ENCODE results near the gene TAF15.

DNA sequence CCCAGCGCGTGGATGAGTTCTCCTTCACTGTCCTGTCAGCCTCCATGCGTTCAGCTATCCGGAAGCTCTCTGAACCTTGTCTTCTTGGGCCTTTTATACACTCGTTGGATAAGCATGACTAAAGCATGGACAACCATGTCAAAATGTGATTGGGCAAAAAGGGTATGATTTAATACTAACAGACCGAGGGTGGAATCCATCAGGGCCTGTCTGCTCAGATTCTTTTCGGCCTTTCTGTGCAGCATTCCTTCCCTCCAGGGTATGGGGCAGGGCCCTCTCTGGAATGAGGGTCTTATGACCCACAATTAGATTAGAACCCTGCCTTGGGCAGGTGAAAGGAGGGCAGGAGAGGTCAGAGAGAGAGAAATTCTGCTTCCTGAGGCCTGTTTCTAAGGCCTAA is 84.9 kb downstream of the TAF15 start:
- TF ChIP-seq, protein P1, sequence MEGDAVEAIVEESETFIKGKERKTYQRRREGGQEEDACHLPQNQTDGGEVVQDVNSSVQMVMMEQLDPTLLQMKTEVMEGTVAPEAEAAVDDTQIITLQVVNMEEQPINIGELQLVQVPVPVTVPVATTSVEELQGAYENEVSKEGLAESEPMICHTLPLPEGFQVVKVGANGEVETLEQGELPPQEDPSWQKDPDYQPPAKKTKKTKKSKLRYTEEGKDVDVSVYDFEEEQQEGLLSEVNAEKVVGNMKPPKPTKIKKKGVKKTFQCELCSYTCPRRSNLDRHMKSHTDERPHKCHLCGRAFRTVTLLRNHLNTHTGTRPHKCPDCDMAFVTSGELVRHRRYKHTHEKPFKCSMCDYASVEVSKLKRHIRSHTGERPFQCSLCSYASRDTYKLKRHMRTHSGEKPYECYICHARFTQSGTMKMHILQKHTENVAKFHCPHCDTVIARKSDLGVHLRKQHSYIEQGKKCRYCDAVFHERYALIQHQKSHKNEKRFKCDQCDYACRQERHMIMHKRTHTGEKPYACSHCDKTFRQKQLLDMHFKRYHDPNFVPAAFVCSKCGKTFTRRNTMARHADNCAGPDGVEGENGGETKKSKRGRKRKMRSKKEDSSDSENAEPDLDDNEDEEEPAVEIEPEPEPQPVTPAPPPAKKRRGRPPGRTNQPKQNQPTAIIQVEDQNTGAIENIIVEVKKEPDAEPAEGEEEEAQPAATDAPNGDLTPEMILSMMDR (IDR thresholded peaks at IDR 0.05), result no peak
- TF ChIP-seq POLR2A (IDR thresholded peaks at IDR 0.05), result no peak
- no peak for TF ChIP-seq EP300 (IDR thresholded peaks at IDR 0.05)
- TF ChIP-seq POLR2AphosphoS5 (IDR thresholded peaks at IDR 0.05), result no peak
